Left renal cortex interstitium (tissue), 4 donors: ENCODE measurements around the gene NPAT. TPM values are rescaled to one million over a fixed set of nuclear protein-coding genes. Genes with fewer than 3 reads are reported as not detected.

Source experiments
- DNase-seq, 4 donors: peaks; one replicate each; pipeline ENCODE4 v3.0.0-alpha.2; 2013; ENCODE audit warnings: low read depth in 4 of 4, low spot score in 2 of 4, missing footprints in 1 of 4
- polyA plus RNA-seq, 4 donors: library from polyadenylated mRNA; unstranded; fragments of 120-200 nt; gene quantifications; one replicate each; pipeline ENCODE4 v1.2.1, GENCODE V29; 2013; ENCODE audit not compliant: insufficient read length in 4 of 4

Gene NPAT
- polyA plus RNA-seq, 4 donors = 17.4 to 20.0 (median 19.3) TPM

- DNase-seq = no peak
These were observed 1.6 kb downstream of the NPAT start for GRCh38 chr11:108220721-108221336.

GRCh38 chr11:108218912-108219783 lies 3.3 kb downstream of the NPAT start:
- DNase-seq = no peak

- no peak for DNase-seq
These were observed 4.0 kb downstream of the NPAT start for GRCh38 chr11:108218455-108218854.

- DNase-seq = no peak
These were observed 5.5 kb downstream of the NPAT start for GRCh38 chr11:108216988-108217387.

GRCh38 chr11:108213784-108214183 lies 8.7 kb downstream of the NPAT start:
- DNase-seq = no peak

- no peak for DNase-seq
These were observed 12.0 kb downstream of the NPAT start for GRCh38 chr11:108210441-108210840.

GRCh38 chr11:108207683-108208060 lies 14.8 kb downstream of the NPAT start:
- DNase-seq = no peak

GRCh38 chr11:108206969-108207682 lies 15.3 kb downstream of the NPAT start:
- no peak for DNase-seq

GRCh38 chr11:108206171-108206570 lies 16.3 kb downstream of the NPAT start:
- no peak for DNase-seq

GRCh38 chr11:108204929-108205499 lies 17.4 kb downstream of the NPAT start:
- DNase-seq = no peak

GRCh38 chr11:108204376-108204775 lies 18.1 kb downstream of the NPAT start:
- DNase-seq = no peak

GRCh38 chr11:108203075-108203474 lies 19.4 kb downstream of the NPAT start:
- DNase-seq = no peak

GRCh38 chr11:108199446-108200321 lies 22.8 kb downstream of the NPAT start:
- DNase-seq = no peak

- DNase-seq = no peak
These were observed 23.6 kb downstream of the NPAT start for GRCh38 chr11:108198833-108199232.

GRCh38 chr11:108197351-108197750 lies 25.1 kb downstream of the NPAT start:
- no peak for DNase-seq

- DNase-seq = no peak
These were observed 25.5 kb downstream of the NPAT start for GRCh38 chr11:108196901-108197300.

- DNase-seq = no peak
These were observed 28.7 kb downstream of the NPAT start for GRCh38 chr11:108193725-108194124.

GRCh38 chr11:108177570-108177969 lies 44.9 kb downstream of the NPAT start:
- no peak for DNase-seq

- DNase-seq = no peak
These were observed 52.3 kb downstream of the NPAT start for GRCh38 chr11:108170184-108170583.

- no peak for DNase-seq
These were observed 54.8 kb downstream of the NPAT start for GRCh38 chr11:108167624-108168023.
